HepG2 (cell line): ENCODE measurements around the gene ALKBH2. TPM values are rescaled to one million over a fixed set of nuclear protein-coding genes. Genes with fewer than 3 reads are reported as not detected.

Experiments used
- ARHGAP35 ChIP-seq: sonication (generic); formaldehyde crosslinking; IDR thresholded peaks from 2 replicates; pipeline ENCODE4 v1.9.0; 2022; ENCODE audit warnings: mild to moderate bottlenecking, inconsistent platforms, moderate library complexity, missing genetic modification reagents, borderline replicate concordance
- BRCA1 ChIP-seq: sonication (generic); formaldehyde crosslinking; IDR thresholded peaks from 2 replicates; pipeline ENCODE4 v1.4.0; 2020; ENCODE audit warnings: missing genetic modification reagents
- CREB1 ChIP-seq, 2 experiments: fragments of 450-650 bp in 1 of 2; IDR thresholded peaks; 2 replicates each; pipeline ENCODE4 v1.6.1; 2016 to 2017; ENCODE audit warnings: control low read depth in 1 of 2, mild to moderate bottlenecking in 1 of 2, missing compliant biosample characterization in 1 of 2, missing genetic modification characterization in 1 of 2
- ERF ChIP-seq: IDR thresholded peaks from 2 replicates; pipeline ENCODE4 v1.6.1; 2018; ENCODE audit warnings: missing biosample characterization, missing genetic modification reagents
- GATAD2A ChIP-seq: IDR thresholded peaks from 2 replicates; pipeline ENCODE4 v1.6.1; 2016
- HNRNPL ChIP-seq: fragments of 200-400 bp; formaldehyde crosslinking; IDR thresholded peaks from 2 replicates; pipeline ENCODE4 v1.6.1; 2017; ENCODE audit warnings: mild to moderate bottlenecking, low read depth, low read length
- KAT7 ChIP-seq: IDR thresholded peaks from 2 replicates; pipeline ENCODE4 v1.6.1; 2018; ENCODE audit warnings: borderline replicate concordance, missing compliant biosample characterization
- NCOA2 ChIP-seq: sonication (generic); formaldehyde crosslinking; IDR thresholded peaks from 2 replicates; pipeline ENCODE4 v1.8.0; 2022; ENCODE audit warnings: inconsistent platforms
- PHB2 ChIP-seq: fragments of 450-650 bp; IDR thresholded peaks from 2 replicates; pipeline ENCODE4 v1.6.1; 2018; ENCODE audit not compliant: partially characterized antibody
- POLR2AphosphoS5 ChIP-seq: IDR thresholded peaks from 2 replicates; pipeline ENCODE4 v1.6.1; 2012; ENCODE audit warnings: low read depth, low read length
- RAD21 ChIP-seq: fragments of 450-650 bp; formaldehyde crosslinking; IDR thresholded peaks from 2 replicates; pipeline ENCODE4 v1.5.0; 2020; ENCODE audit warnings: mild to moderate bottlenecking
- SOX13 ChIP-seq, 3 experiments: fragments of 450-650 bp in 1 of 3; sonication (generic) in 1 of 3; formaldehyde crosslinking in 1 of 3; IDR thresholded peaks in 2 of 3; conservative IDR thresholded peaks in 1 of 3; 2 replicates each; pipeline versions ENCODE4 v1.5.0 to v1.6.1; 2016 to 2020; ENCODE audit warnings: antibody characterized with exemption in 1 of 3, mild to moderate bottlenecking in 1 of 3, missing compliant biosample characterization in 1 of 3, missing genetic modification reagents in 1 of 3, moderate library complexity in 1 of 3
- SOX6 ChIP-seq, 2 experiments: fragments of 450-650 bp in 1 of 2; sonication (generic) in 1 of 2; formaldehyde crosslinking in 1 of 2; IDR thresholded peaks; 2 replicates each; pipeline versions ENCODE4 v1.4.0 to v1.6.1; 2017 to 2020; ENCODE audit warnings: antibody characterized with exemption in 1 of 2, mild to moderate bottlenecking in 1 of 2, missing genetic modification reagents in 1 of 2
- SP2 ChIP-seq: sonication (generic); formaldehyde crosslinking; IDR thresholded peaks from 2 replicates; pipeline ENCODE4 v1.5.1; 2020; ENCODE audit warnings: mild to moderate bottlenecking, missing genetic modification reagents
- TEAD3 ChIP-seq: optimal IDR thresholded peaks from 2 replicates; pipeline ENCODE3; 2016; ENCODE audit warnings: borderline replicate concordance
- ZNF124 ChIP-seq: sonication (generic); formaldehyde crosslinking; IDR thresholded peaks from 2 replicates; pipeline ENCODE4 v1.4.0; 2020; ENCODE audit warnings: missing genetic modification reagents
- ZNF598 ChIP-seq: sonication (generic); formaldehyde crosslinking; IDR thresholded peaks from 2 replicates; pipeline ENCODE4 v1.5.1; 2020; ENCODE audit warnings: mild to moderate bottlenecking, missing genetic modification reagents, borderline replicate concordance
- ZNF788 ChIP-seq: sonication (generic); formaldehyde crosslinking; IDR thresholded peaks from 2 replicates; pipeline ENCODE4 v1.5.0; 2020; ENCODE audit warnings: mild to moderate bottlenecking, missing genetic modification reagents, borderline replicate concordance
- polyA plus RNA-seq, 8 experiments: library from polyadenylated mRNA; depleted of rRNA in 3 of 8; stranded (reverse) in 7 of 8; unstranded in 1 of 8; fragments of >200 nt; fragmentation: Illumina TruSeq in 4 of 8; extraction: Trizol in 4 of 8; gene quantifications; 2 replicates each; pipeline versions ENCODE4 v1.2.1 to v1.2.3, GENCODE V29; 2011 to 2016; ENCODE audit warnings: low read depth in 4 of 8, missing spikeins in 1 of 8, mixed read lengths in 1 of 8; ENCODE audit not compliant: insufficient read depth in 1 of 8
- total RNA-seq, 5 experiments: library from RNA; depleted of rRNA; stranded (reverse); fragments of >200 nt; fragmentation: Illumina TruSeq; extraction: Trizol; gene quantifications; 2 replicates each; pipeline ENCODE4 v1.2.3, GENCODE V29; 2016; ENCODE audit warnings: low read depth in 1 of 5
- TF ChIP-seq, protein P1 (sequence below): sonication (generic); formaldehyde crosslinking; IDR thresholded peaks from 2 replicates; pipeline ENCODE4 v1.4.0; 2020; ENCODE audit warnings: missing genetic modification reagents, mild to moderate bottlenecking, borderline replicate concordance
- TF ChIP-seq, protein P2 (sequence below): sonication (generic); formaldehyde crosslinking; IDR thresholded peaks from 2 replicates; pipeline ENCODE4 v1.9.0; 2022; ENCODE audit warnings: missing genetic modification reagents, mild to moderate bottlenecking, borderline replicate concordance
- TF ChIP-seq, protein P3 (sequence below): sonication (generic); formaldehyde crosslinking; conservative IDR thresholded peaks from 2 replicates; pipeline ENCODE4 v1.4.0; 2020; ENCODE audit warnings: missing genetic modification reagents
- TF ChIP-seq, protein P4 (sequence below): sonication (generic); formaldehyde crosslinking; IDR thresholded peaks from 2 replicates; pipeline ENCODE4 v1.8.1; 2023; ENCODE audit warnings: missing genetic modification reagents, inconsistent platforms, borderline replicate concordance

ALKBH2 gene
- total and polyA plus RNA-seq, 2 of the 13 experiments (the other 11 are each of a cell fraction or from before 2014, with no cell fraction given), result 21.0 to 40.5 TPM

DNA sequence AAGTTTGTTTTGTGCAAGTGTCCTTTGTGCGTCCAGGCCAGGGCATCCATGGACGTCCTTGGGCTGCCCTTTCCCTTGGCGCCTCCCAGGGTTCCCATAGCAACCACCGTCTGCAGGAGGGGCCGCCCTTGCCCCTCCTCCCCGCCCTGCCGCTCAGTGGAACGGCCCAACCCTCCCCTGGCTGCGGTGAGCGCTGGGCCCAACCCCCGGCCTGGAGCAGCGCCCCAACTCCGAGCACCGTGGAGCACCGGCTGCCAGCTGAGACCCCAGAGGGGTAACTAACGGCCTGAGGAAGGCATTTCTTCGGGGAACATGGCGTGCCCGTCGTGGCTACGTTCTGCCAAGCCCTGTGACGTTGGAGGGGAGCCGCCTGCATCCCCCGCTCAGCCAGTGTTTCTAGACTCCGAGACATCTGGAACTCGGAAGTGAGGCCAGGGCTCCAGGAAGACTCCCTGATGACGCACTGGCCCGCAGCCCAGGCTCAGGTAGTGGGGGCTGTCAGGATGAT, 17.8 kb upstream of the ALKBH2 start (continued):
- TF ChIP-seq, protein P1, sequence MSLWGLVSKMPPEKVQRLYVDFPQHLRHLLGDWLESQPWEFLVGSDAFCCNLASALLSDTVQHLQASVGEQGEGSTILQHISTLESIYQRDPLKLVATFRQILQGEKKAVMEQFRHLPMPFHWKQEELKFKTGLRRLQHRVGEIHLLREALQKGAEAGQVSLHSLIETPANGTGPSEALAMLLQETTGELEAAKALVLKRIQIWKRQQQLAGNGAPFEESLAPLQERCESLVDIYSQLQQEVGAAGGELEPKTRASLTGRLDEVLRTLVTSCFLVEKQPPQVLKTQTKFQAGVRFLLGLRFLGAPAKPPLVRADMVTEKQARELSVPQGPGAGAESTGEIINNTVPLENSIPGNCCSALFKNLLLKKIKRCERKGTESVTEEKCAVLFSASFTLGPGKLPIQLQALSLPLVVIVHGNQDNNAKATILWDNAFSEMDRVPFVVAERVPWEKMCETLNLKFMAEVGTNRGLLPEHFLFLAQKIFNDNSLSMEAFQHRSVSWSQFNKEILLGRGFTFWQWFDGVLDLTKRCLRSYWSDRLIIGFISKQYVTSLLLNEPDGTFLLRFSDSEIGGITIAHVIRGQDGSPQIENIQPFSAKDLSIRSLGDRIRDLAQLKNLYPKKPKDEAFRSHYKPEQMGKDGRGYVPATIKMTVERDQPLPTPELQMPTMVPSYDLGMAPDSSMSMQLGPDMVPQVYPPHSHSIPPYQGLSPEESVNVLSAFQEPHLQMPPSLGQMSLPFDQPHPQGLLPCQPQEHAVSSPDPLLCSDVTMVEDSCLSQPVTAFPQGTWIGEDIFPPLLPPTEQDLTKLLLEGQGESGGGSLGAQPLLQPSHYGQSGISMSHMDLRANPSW (CRISPR knock-in tag), result no peak
- no peak; the same call in 1 of the 2 replicates for TF ChIP-seq ZNF598 (CRISPR knock-in tag)
- TF ChIP-seq ZNF124 (CRISPR knock-in tag), result peak; percentile 47; the same call in 1 of the 2 replicates
- TF ChIP-seq, protein P2, sequence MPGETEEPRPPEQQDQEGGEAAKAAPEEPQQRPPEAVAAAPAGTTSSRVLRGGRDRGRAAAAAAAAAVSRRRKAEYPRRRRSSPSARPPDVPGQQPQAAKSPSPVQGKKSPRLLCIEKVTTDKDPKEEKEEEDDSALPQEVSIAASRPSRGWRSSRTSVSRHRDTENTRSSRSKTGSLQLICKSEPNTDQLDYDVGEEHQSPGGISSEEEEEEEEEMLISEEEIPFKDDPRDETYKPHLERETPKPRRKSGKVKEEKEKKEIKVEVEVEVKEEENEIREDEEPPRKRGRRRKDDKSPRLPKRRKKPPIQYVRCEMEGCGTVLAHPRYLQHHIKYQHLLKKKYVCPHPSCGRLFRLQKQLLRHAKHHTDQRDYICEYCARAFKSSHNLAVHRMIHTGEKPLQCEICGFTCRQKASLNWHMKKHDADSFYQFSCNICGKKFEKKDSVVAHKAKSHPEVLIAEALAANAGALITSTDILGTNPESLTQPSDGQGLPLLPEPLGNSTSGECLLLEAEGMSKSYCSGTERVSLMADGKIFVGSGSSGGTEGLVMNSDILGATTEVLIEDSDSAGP (CRISPR knock-in tag), result peak; percentile 88
- peak; percentile 61 for TF ChIP-seq CREB1 (IDR thresholded peaks at IDR 0.05)
- peak; percentile 75 for TF ChIP-seq CREB1 (CRISPR knock-in tag; IDR thresholded peaks at IDR 0.05)
- TF ChIP-seq HNRNPL, result peak; percentile 36; the same call in 1 of the 2 replicates
- TF ChIP-seq POLR2AphosphoS5, result peak; percentile 71
- TF ChIP-seq SP2 (CRISPR knock-in tag), result no peak
- TF ChIP-seq, protein P3, sequence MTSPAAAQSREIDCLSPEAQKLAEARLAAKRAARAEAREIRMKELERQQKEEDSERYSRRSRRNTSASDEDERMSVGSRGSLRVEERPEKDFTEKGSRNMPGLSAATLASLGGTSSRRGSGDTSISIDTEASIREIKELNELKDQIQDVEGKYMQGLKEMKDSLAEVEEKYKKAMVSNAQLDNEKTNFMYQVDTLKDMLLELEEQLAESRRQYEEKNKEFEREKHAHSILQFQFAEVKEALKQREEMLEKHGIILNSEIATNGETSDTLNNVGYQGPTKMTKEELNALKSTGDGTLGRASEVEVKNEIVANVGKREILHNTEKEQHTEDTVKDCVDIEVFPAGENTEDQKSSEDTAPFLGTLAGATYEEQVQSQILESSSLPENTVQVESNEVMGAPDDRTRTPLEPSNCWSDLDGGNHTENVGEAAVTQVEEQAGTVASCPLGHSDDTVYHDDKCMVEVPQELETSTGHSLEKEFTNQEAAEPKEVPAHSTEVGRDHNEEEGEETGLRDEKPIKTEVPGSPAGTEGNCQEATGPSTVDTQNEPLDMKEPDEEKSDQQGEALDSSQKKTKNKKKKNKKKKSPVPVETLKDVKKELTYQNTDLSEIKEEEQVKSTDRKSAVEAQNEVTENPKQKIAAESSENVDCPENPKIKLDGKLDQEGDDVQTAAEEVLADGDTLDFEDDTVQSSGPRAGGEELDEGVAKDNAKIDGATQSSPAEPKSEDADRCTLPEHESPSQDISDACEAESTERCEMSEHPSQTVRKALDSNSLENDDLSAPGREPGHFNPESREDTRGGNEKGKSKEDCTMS (CRISPR knock-in tag), result no peak
- peak; percentile 36 for TF ChIP-seq TEAD3 (CRISPR knock-in tag)
- TF ChIP-seq KAT7 (CRISPR knock-in tag), result peak; percentile 81; the same call in 1 of the 2 replicates
- no peak for TF ChIP-seq SOX13 (IDR thresholded peaks at IDR 0.05)
- peak in 1 of 2 experiments; percentile 18; a peak in 1 of 4 replicates for TF ChIP-seq SOX13 (CRISPR knock-in tag; conservative IDR thresholded peaks at IDR 0.05 in 1 of 2, IDR thresholded peaks at IDR 0.05 in 1 of 2)
- peak; percentile 49; the same call in 1 of the 2 replicates for TF ChIP-seq ZNF788
- TF ChIP-seq NCOA2, result no peak
- no peak for TF ChIP-seq SOX6 (IDR thresholded peaks at IDR 0.05)
- peak; percentile 56 for TF ChIP-seq SOX6 (CRISPR knock-in tag; IDR thresholded peaks at IDR 0.05)
- no peak for TF ChIP-seq PHB2
- peak; percentile 82; the same call in 1 of the 2 replicates for TF ChIP-seq ARHGAP35 (CRISPR knock-in tag)
- TF ChIP-seq ERF, result peak; percentile 52; the same call in 1 of the 2 replicates
- peak; percentile 42 for TF ChIP-seq GATAD2A (CRISPR knock-in tag)
- no peak for TF ChIP-seq BRCA1 (CRISPR knock-in tag)
- TF ChIP-seq, protein P4, sequence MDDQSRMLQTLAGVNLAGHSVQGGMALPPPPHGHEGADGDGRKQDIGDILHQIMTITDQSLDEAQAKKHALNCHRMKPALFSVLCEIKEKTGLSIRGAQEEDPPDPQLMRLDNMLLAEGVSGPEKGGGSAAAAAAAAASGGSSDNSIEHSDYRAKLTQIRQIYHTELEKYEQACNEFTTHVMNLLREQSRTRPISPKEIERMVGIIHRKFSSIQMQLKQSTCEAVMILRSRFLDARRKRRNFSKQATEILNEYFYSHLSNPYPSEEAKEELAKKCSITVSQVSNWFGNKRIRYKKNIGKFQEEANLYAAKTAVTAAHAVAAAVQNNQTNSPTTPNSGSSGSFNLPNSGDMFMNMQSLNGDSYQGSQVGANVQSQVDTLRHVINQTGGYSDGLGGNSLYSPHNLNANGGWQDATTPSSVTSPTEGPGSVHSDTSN, result no peak
- peak; percentile 39 for TF ChIP-seq RAD21 (CRISPR knock-in tag)
